ENCODE measurements around the gene KCTD17. TPM values are rescaled to one million over a fixed set of nuclear protein-coding genes. Genes with fewer than 3 reads are reported as not detected.

KCTD17 gene
- total RNA-seq, 1 experiment from 2014 or later: 39.1 TPM

GRCh38 chr22:37057796-37058510 lies 6.4 kb downstream of the KCTD17 start:
- DNase-seq (ENCODE audit: low spot score): no peak
- no peak for TF ChIP-seq CTCF (conservative IDR thresholded peaks at IDR 0.05; ENCODE audit: low read depth, low read length)
- TF ChIP-seq EZH2 (IDR thresholded peaks at IDR 0.05; ENCODE audit: borderline replicate concordance, low read depth, low read length, poor library complexity, severe bottlenecking): no peak
- ChIA-PET CTCF (no interaction called here), POLR2A (ENCODE audit: low non-redundant PET) (no interaction called here)
- Histone ChIP-seq H3K27ac (ENCODE audit: low read depth, low read length, poor library complexity, severe bottlenecking) (no peak overlapping the region), H3K4me1 (ENCODE audit: insufficient read depth, low read length, poor library complexity, severe bottlenecking) (no peaks in the 10 kb centered on the region), H3K4me3 (ENCODE audit: low read depth, low read length, poor library complexity, severe bottlenecking) (no peak overlapping the region), H3K27me3 (replicated peaks; ENCODE audit: insufficient read depth, low read depth, low read length, poor library complexity) (no peaks in the 10 kb centered on the region), H3K9me3 (ENCODE audit: low read depth, low read length, poor library complexity, severe bottlenecking) (no peaks in the 10 kb centered on the region), H3K36me3 (ENCODE audit: insufficient read depth, low read length, poor library complexity, severe bottlenecking) (peaks cover 5% of the 10 kb centered on the region)
- BruUV-seq (replicated peaks): no TSS peak
- intact Hi-C loops (cut with micrococcal nuclease; ENCODE audit: unreplicated experiment): no loop called here

- DNase-seq (ENCODE audit: low spot score): no peak
- peaks cover 5% of the 10 kb centered on the region for H3K36me3 ChIP-seq (ENCODE audit: insufficient read depth, low read length, poor library complexity, severe bottlenecking)
- no peaks in the 10 kb centered on the region for H3K4me1 ChIP-seq (ENCODE audit: insufficient read depth, low read length, poor library complexity, severe bottlenecking)
- ChIA-PET POLR2A (ENCODE audit: low non-redundant PET) (no interaction called here), CTCF (no interaction called here)
- BruUV-seq (replicated peaks): no TSS peak
- H3K9me3 ChIP-seq (ENCODE audit: low read depth, low read length, poor library complexity, severe bottlenecking): no peaks in the 10 kb centered on the region
- H3K27me3 ChIP-seq (replicated peaks; ENCODE audit: insufficient read depth, low read depth, low read length, poor library complexity): no peaks in the 10 kb centered on the region
- H3K4me3 ChIP-seq (ENCODE audit: low read depth, low read length, poor library complexity, severe bottlenecking): no peak overlapping the region
- H3K27ac ChIP-seq (ENCODE audit: low read depth, low read length, poor library complexity, severe bottlenecking): no peak overlapping the region
- intact Hi-C loops (cut with micrococcal nuclease; ENCODE audit: unreplicated experiment): no loop called here
- TF ChIP-seq EZH2 (IDR thresholded peaks at IDR 0.05; ENCODE audit: borderline replicate concordance, low read depth, low read length, poor library complexity, severe bottlenecking): no peak
- TF ChIP-seq CTCF (conservative IDR thresholded peaks at IDR 0.05; ENCODE audit: low read depth, low read length): no peak
These were observed 7.6 kb downstream of the KCTD17 start for GRCh38 chr22:37058917-37059701.

- no peaks in the 10 kb centered on the region for H3K27me3 ChIP-seq (replicated peaks; ENCODE audit: insufficient read depth, low read depth, low read length, poor library complexity)
- ChIA-PET CTCF (no interaction called here), POLR2A (ENCODE audit: low non-redundant PET) (no interaction called here)
- no peak overlapping the region for H3K27ac ChIP-seq (ENCODE audit: low read depth, low read length, poor library complexity, severe bottlenecking)
- no peak for DNase-seq (ENCODE audit: low spot score)
- no peak overlapping the region for H3K4me3 ChIP-seq (ENCODE audit: low read depth, low read length, poor library complexity, severe bottlenecking)
- no TSS peak for BruUV-seq (replicated peaks)
- H3K4me1 ChIP-seq (ENCODE audit: insufficient read depth, low read length, poor library complexity, severe bottlenecking): no peaks in the 10 kb centered on the region
- H3K9me3 ChIP-seq (ENCODE audit: low read depth, low read length, poor library complexity, severe bottlenecking): no peaks in the 10 kb centered on the region
- no peak for TF ChIP-seq EZH2 (IDR thresholded peaks at IDR 0.05; ENCODE audit: borderline replicate concordance, low read depth, low read length, poor library complexity, severe bottlenecking)
- no peak for TF ChIP-seq CTCF (conservative IDR thresholded peaks at IDR 0.05; ENCODE audit: low read depth, low read length)
- peaks cover 5% of the 10 kb centered on the region for H3K36me3 ChIP-seq (ENCODE audit: insufficient read depth, low read length, poor library complexity, severe bottlenecking)
- intact Hi-C loops (cut with micrococcal nuclease; ENCODE audit: unreplicated experiment): no loop called here
These were observed 8.4 kb downstream of the KCTD17 start for GRCh38 chr22:37059876-37060449.

Measured in A673 (cell line).